NAMALWA (cell line): ENCODE data around the gene CPD.
"Not testable (repeated sequence)": the region's sequence is repeated elsewhere in the genome, so short reads cannot be mapped to it uniquely, and the experiment has no call there.

Source experiments
- DNase-seq: peaks from one replicate; pipeline ENCODE4 v3.0.0-alpha.2; 2015; ENCODE audit warnings: low spot score

CPD gene

GRCh38 chr17:30388321-30389179 lies 9.8 kb downstream of the CPD start:
- DNase-seq = no peak

- no peak for DNase-seq
Measured at GRCh38 chr17:30389756-30390300, 11.1 kb downstream of the CPD start.

- no peak for DNase-seq
Measured at GRCh38 chr17:30391534-30391933, 12.8 kb downstream of the CPD start.

GRCh38 chr17:30393491-30393890 lies 14.8 kb downstream of the CPD start:
- DNase-seq = no peak

- no peak for DNase-seq
Measured at GRCh38 chr17:30393911-30394867, 15.5 kb downstream of the CPD start.

- DNase-seq = no peak
Measured at GRCh38 chr17:30395398-30396022, 16.8 kb downstream of the CPD start.

GRCh38 chr17:30396129-30396528 lies 17.4 kb downstream of the CPD start:
- no peak for DNase-seq

- DNase-seq = no peak
Measured at GRCh38 chr17:30396612-30397011, 17.9 kb downstream of the CPD start.

- no peak for DNase-seq
Measured at GRCh38 chr17:30398328-30399041, 19.8 kb downstream of the CPD start.

- no peak for DNase-seq
Measured at GRCh38 chr17:30401097-30401496, 22.4 kb downstream of the CPD start.

- no peak for DNase-seq
Measured at GRCh38 chr17:30405161-30405560, 26.4 kb downstream of the CPD start.

- DNase-seq = not testable (repeated sequence)
Measured at GRCh38 chr17:30410627-30411026, 31.9 kb downstream of the CPD start.

- DNase-seq = not testable (repeated sequence)
Measured at GRCh38 chr17:30412008-30412496, 33.3 kb downstream of the CPD start.

- no peak for DNase-seq
Measured at GRCh38 chr17:30413109-30413508, 34.4 kb downstream of the CPD start.

GRCh38 chr17:30414486-30414885 lies 35.8 kb downstream of the CPD start:
- DNase-seq = no peak

GRCh38 chr17:30415491-30415890 lies 36.8 kb downstream of the CPD start:
- DNase-seq = no peak

GRCh38 chr17:30418070-30418469 lies 39.3 kb downstream of the CPD start:
- not testable (repeated sequence) for DNase-seq

- no peak for DNase-seq
Measured at GRCh38 chr17:30421592-30421991, 42.9 kb downstream of the CPD start.

GRCh38 chr17:30422171-30422570 lies 43.4 kb downstream of the CPD start:
- no peak for DNase-seq

GRCh38 chr17:30424471-30424870 lies 45.7 kb downstream of the CPD start:
- DNase-seq = no peak

- DNase-seq = no peak
Measured at GRCh38 chr17:30426292-30426691, 47.6 kb downstream of the CPD start.
